HG03575 (cell line): Measurements from ENCODE around the gene CCDC14.

ENCODE experiments used
- ATAC-seq: cut with Tn5 transposase; IDR thresholded peaks from one replicate; pipeline ENCODE4 v1.9.1; 2021; ENCODE audit not compliant: unreplicated experiment, insufficient number of reproducible peaks, low FRiP score; ENCODE audit errors: extremely low read depth

Gene CCDC14

DNA sequence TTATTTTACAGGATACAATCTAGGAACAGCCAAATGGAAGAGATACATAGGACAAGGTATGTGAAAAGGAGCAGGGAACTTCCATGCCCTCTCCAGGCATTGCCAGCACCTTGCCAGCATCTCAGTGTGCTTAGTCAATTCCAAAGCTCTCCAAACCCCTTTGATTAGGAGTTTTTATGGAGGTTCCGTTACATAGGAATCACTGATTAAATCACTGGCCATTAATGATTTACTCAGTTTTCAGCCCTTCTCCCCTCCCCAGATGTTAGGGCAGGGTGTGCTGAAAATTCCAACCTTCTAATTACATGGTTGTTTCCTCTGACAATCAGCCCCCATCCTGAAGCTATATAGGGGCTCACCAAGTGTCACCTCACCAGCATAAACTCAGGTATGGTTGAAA is 88.4 kb downstream of the CCDC14 start:
- ATAC-seq: no peak

DNA sequence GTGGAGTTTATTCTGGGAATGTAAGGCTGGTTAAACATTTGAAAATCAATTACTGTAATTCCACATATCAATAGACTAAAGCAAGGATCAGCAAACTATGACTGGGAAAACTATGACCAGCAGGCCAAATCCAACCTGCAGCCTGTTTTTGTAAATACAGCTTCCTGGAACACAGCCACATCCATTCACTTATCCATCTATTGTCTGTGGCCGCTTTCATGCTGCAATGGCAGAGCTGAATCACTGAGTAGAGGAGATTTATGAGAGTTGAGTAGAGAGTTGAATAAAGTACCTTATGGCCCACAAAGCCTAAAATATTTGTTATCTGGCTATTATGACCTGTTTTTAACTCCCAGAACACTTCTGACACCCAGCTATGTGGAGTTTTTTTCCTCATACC is 89.1 kb downstream of the CCDC14 start:
- ATAC-seq: no peak

DNA sequence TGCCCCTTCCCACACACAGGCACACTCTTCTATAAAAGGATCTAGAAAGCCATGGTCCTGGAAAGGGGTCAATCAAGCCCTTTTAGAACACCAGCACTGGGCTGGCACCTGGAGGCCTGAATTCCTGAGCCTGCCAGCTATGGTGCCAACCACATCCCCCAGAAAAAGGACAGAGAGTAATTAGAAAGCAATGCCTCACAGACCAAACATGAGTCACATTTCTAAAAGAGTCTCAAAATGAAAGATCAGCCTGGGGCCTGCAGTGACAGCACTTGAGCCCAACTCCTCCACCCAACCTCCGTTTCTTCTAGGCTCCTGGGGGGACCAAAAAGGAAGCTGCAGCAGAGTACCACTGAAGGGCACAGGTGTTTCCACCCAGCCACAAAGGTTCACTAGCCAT is 91.0 kb downstream of the CCDC14 start:
- no peak for ATAC-seq

DNA sequence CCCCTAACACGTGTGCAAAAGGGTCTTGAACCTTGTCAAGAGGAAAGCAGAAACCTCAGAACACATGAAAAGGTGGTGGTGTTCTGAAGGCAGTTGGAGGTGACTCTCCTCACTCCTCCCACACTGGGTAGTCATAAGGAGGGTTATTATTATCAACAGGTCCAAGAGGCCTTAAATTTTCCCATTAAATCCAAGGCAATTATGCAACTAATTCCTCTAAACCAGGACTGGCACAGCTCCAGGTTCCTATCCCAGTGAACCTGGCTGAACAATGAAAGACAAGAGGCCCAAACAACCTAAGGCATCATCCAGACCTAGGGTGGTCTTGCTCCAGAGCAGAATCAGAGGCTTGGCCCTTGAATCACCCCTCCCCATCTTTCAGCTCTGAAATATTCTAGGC is 91.9 kb downstream of the CCDC14 start:
- no peak for ATAC-seq

DNA sequence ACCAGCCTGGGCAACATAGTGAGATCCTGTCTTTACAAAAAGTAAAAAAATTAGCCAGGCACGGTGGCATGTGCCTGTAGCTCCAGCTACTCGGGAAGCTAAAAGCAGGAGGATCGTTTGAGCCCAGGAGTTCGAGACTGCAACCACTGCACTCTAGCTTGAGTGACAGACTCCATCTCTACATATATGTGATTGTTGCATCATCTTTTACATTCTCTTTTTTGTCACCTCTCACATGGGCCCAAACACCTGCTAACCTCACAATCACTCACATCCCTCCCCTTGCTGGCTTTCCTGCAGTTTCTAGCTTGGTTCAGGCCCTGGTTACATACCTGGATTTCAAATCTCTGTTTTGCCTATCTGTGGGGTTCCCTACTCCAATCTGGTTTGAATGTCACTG is 96.3 kb downstream of the CCDC14 start:
- no peak for ATAC-seq
